Muscle of leg (tissue), 11 donors: ENCODE results near the gene SLX4IP. TPM values are rescaled to one million over a fixed set of nuclear protein-coding genes. Genes with fewer than 3 reads are reported as not detected.

Experiments used
- DNase-seq: peaks from one replicate; pipeline ENCODE4 v3.0.0; 2013
- H3K27ac ChIP-seq: one replicate; pipeline ENCODE4 v1.5.1; 2013; ENCODE audit warnings: mild to moderate bottlenecking, low read length, control low read depth
- H3K27me3 ChIP-seq: one replicate; pipeline ENCODE4 v1.6.1; 2013; ENCODE audit warnings: low read length; ENCODE audit not compliant: control insufficient read depth, insufficient read depth
- H3K36me3 ChIP-seq: one replicate; pipeline ENCODE4 v1.6.1; 2013; ENCODE audit warnings: low read length; ENCODE audit not compliant: control insufficient read depth, insufficient read depth
- H3K4me1 ChIP-seq: one replicate; pipeline ENCODE4 v1.6.1; 2013; ENCODE audit warnings: low read length; ENCODE audit not compliant: control insufficient read depth, insufficient read depth
- H3K4me3 ChIP-seq: one replicate; pipeline ENCODE4 v1.5.1; 2013; ENCODE audit warnings: low read length, control low read depth
- H3K9me3 ChIP-seq: replicated peaks from 2 replicates; pipeline ENCODE4 v1.6.1; 2013; ENCODE audit warnings: low read depth, low read length; ENCODE audit not compliant: control insufficient read depth
- WGBS: methylation state at CpG from one replicate; pipeline ENCODE4 v1.1.5; 2013; ENCODE audit warnings: missing lambda C conversion rate; ENCODE audit not compliant: insufficient coverage; 5-methylcytosine and 5-hydroxymethylcytosine counted together
- polyA plus RNA-seq, 8 donors: library from polyadenylated mRNA; unstranded; fragments of 120-200 nt; gene quantifications; one replicate each; pipeline versions ENCODE4 v1.2.1 to v1.2.3, GENCODE V29; 2013; ENCODE audit warnings: inconsistent platforms in 1 of 8, low replicate concordance in 1 of 8; ENCODE audit not compliant: insufficient read length in 8 of 8, insufficient read depth in 1 of 8
- total RNA-seq: library from RNA; stranded (reverse); fragments of 120-200 nt; gene quantifications from one replicate; pipeline ENCODE4 v1.2.4, GENCODE V29; 2013

Gene SLX4IP
- total and polyA plus RNA-seq, 9 donors = 3.3 to 5.0 (median 4.4) TPM

GRCh38 chr20:10541668-10542411 is 106.7 kb downstream of the SLX4IP start:
- peaks cover 5% of the 10 kb centered on the region for H3K4me1 ChIP-seq
- H3K9me3 ChIP-seq = no peaks in the 10 kb centered on the region
- no peak overlapping the region for H3K4me3 ChIP-seq
- WGBS = 29% methylated on average over 2 of the region's 2 CpGs
- no peaks in the 10 kb centered on the region for H3K36me3 ChIP-seq
- no peak overlapping the region for H3K27ac ChIP-seq
- no peaks in the 10 kb centered on the region for H3K27me3 ChIP-seq
- no peak for DNase-seq

- no peak for DNase-seq
- Histone ChIP-seq H3K36me3 (no peaks in the 10 kb centered on the region), H3K27me3 (no peaks in the 10 kb centered on the region), H3K4me1 (peaks cover 5% of the 10 kb centered on the region), H3K9me3 (no peaks in the 10 kb centered on the region), H3K27ac (no peak overlapping the region), H3K4me3 (no peak overlapping the region)
- WGBS = no CpG with 5 or more reads among the region's 3 CpGs
Measured at GRCh38 chr20:10542442-10542841, 107.3 kb downstream of the SLX4IP start.

- Histone ChIP-seq H3K36me3 (no peaks in the 10 kb centered on the region), H3K27me3 (no peaks in the 10 kb centered on the region), H3K4me3 (no peak overlapping the region), H3K9me3 (no peaks in the 10 kb centered on the region), H3K27ac (no peak overlapping the region), H3K4me1 (no peaks in the 10 kb centered on the region)
- 86% methylated on average over 3 of the region's 3 CpGs for WGBS
- no peak for DNase-seq
Measured at GRCh38 chr20:10543480-10543879, 108.4 kb downstream of the SLX4IP start.

GRCh38 chr20:10547276-10548114 is 112.4 kb downstream of the SLX4IP start:
- no peak for DNase-seq
- Histone ChIP-seq H3K4me3 (no peak overlapping the region), H3K36me3 (no peaks in the 10 kb centered on the region), H3K9me3 (no peaks in the 10 kb centered on the region), H3K4me1 (peaks cover 12% of the 10 kb centered on the region), H3K27me3 (no peaks in the 10 kb centered on the region), H3K27ac (no peak overlapping the region)
- WGBS = no CpG with 5 or more reads among the region's 4 CpGs

- no CpG with 5 or more reads among the region's 3 CpGs for WGBS
- Histone ChIP-seq H3K36me3 (no peaks in the 10 kb centered on the region), H3K4me1 (peaks cover 12% of the 10 kb centered on the region), H3K4me3 (no peak overlapping the region), H3K27me3 (no peaks in the 10 kb centered on the region), H3K27ac (no peak overlapping the region), H3K9me3 (no peaks in the 10 kb centered on the region)
- DNase-seq = no peak
Measured at GRCh38 chr20:10549511-10549910, 114.4 kb downstream of the SLX4IP start.

- DNase-seq = no peak
- Histone ChIP-seq H3K9me3 (no peaks in the 10 kb centered on the region), H3K27ac (no peak overlapping the region), H3K36me3 (no peaks in the 10 kb centered on the region), H3K4me1 (peaks cover 12% of the 10 kb centered on the region), H3K27me3 (no peaks in the 10 kb centered on the region), H3K4me3 (no peak overlapping the region)
- WGBS = 91% methylated on average over 12 of the region's 14 CpGs
Measured at GRCh38 chr20:10550204-10551118, 115.4 kb downstream of the SLX4IP start.

GRCh38 chr20:10551732-10552724 is 116.9 kb downstream of the SLX4IP start:
- Histone ChIP-seq H3K36me3 (no peaks in the 10 kb centered on the region), H3K4me1 (peaks cover 12% of the 10 kb centered on the region), H3K9me3 (no peaks in the 10 kb centered on the region), H3K27me3 (no peaks in the 10 kb centered on the region), H3K27ac (no peak overlapping the region), H3K4me3 (no peak overlapping the region)
- 78% methylated on average over 7 of the region's 8 CpGs for WGBS
- no peak for DNase-seq

GRCh38 chr20:10553326-10553984 is 118.3 kb downstream of the SLX4IP start:
- Histone ChIP-seq H3K27ac (no peak overlapping the region), H3K36me3 (no peaks in the 10 kb centered on the region), H3K27me3 (no peaks in the 10 kb centered on the region), H3K4me1 (peaks cover 12% of the 10 kb centered on the region), H3K4me3 (no peak overlapping the region), H3K9me3 (no peaks in the 10 kb centered on the region)
- 63% methylated on average over 1 of the region's 5 CpGs for WGBS
- peak; percentile 77 for DNase-seq

GRCh38 chr20:10554285-10554684 is 119.2 kb downstream of the SLX4IP start:
- no peaks in the 10 kb centered on the region for H3K27me3 ChIP-seq
- no peak for DNase-seq
- peaks cover 12% of the 10 kb centered on the region for H3K4me1 ChIP-seq
- H3K36me3 ChIP-seq = no peaks in the 10 kb centered on the region
- no peak overlapping the region for H3K27ac ChIP-seq
- no CpG with 5 or more reads among the region's 2 CpGs for WGBS
- no peak overlapping the region for H3K4me3 ChIP-seq
- H3K9me3 ChIP-seq = no peaks in the 10 kb centered on the region
